Fibroblast of pulmonary artery (primary cell): Measurements from ENCODE around the gene MAP4K1.

Experiments used
- DNase-seq: peaks from one replicate; pipeline ENCODE4 v3.0.0-alpha.2; 2010; ENCODE audit warnings: low read depth
- H3K4me3 ChIP-seq: replicated peaks from 2 replicates; pipeline ENCODE4 v1.5.1; 2011; ENCODE audit warnings: low read depth, mild to moderate bottlenecking, control low read depth, low read length, moderate library complexity
- CTCF ChIP-seq: IDR thresholded peaks from 2 replicates; pipeline ENCODE4 v1.5.1; 2011; ENCODE audit warnings: mild to moderate bottlenecking, control low read depth, low read length, inconsistent platforms; ENCODE audit errors: missing control alignments

The MAP4K1 gene

GRCh38 chr19:38619361-38620174 lies 1.8 kb upstream of the MAP4K1 start:
- TF ChIP-seq CTCF, result no peak
- no peak for DNase-seq
- peak overlapping the region; percentile 67 for H3K4me3 ChIP-seq

- no peak for TF ChIP-seq CTCF
- H3K4me3 ChIP-seq, result peak within 1 kb of the TSS; percentile 67
- peak; percentile 99 for DNase-seq
Measured at GRCh38 chr19:38618590-38619360, 1.0 kb upstream of the MAP4K1 start, which contains the start of gene EIF3K. Gene EIF3K (plus strand): TSS chr19:38619188. CDS start chr19:38619269, 81 bp downstream.

- DNase-seq, result no peak
- no peak for TF ChIP-seq CTCF
- no peak overlapping the region for H3K4me3 ChIP-seq
Measured at GRCh38 chr19:38617283-38617763, 430 bp downstream of the MAP4K1 start.

GRCh38 chr19:38616265-38616664 lies 1.5 kb downstream of the MAP4K1 start:
- H3K4me3 ChIP-seq, result no peak overlapping the region
- TF ChIP-seq CTCF, result no peak
- DNase-seq, result no peak

- DNase-seq, result no peak
- TF ChIP-seq CTCF, result no peak
- no peak overlapping the region for H3K4me3 ChIP-seq
Measured at GRCh38 chr19:38615007-38615581, 2.7 kb downstream of the MAP4K1 start.

GRCh38 chr19:38614289-38614688 lies 3.5 kb downstream of the MAP4K1 start:
- TF ChIP-seq CTCF, result no peak
- H3K4me3 ChIP-seq, result no peak overlapping the region
- no peak for DNase-seq
